ENCODE results near the gene MED15.

The MED15 gene

GRCh38 chr22:20630873-20631617 lies 123.6 kb downstream of the MED15 start:
- DNase-seq = no peak

- no peak for DNase-seq
These were observed 124.7 kb downstream of the MED15 start for GRCh38 chr22:20632082-20632481.

- no peak for DNase-seq
These were observed 125.1 kb downstream of the MED15 start for GRCh38 chr22:20632518-20632917.

- no peak for DNase-seq
These were observed 127.3 kb downstream of the MED15 start for GRCh38 chr22:20634560-20635226.

- no peak for DNase-seq
These were observed 127.8 kb downstream of the MED15 start for GRCh38 chr22:20635227-20635591.

- no peak for DNase-seq
These were observed 128.8 kb downstream of the MED15 start for GRCh38 chr22:20636075-20636812.

GRCh38 chr22:20636945-20637344 lies 129.5 kb downstream of the MED15 start:
- no peak for DNase-seq

Measured in COR-L47 (cell line).